H9 (cell line): ENCODE measurements around the gene SET. TPM values are rescaled to one million over a fixed set of nuclear protein-coding genes. Genes with fewer than 3 reads are reported as not detected.

Experiments used
- DNase-seq: peaks from one replicate; pipeline ENCODE4 v3.0.0-alpha.2; 2017
- H2AFZ ChIP-seq: one replicate; pipeline ENCODE4 v1.6.1; 2013; ENCODE audit warnings: mild to moderate bottlenecking, low read length, control low read depth, moderate library complexity
- H2AK5ac ChIP-seq: 2 replicates; pipeline ENCODE4 v1.6.1; 2013; ENCODE audit warnings: low read length, control low read depth, mixed read lengths; ENCODE audit not compliant: insufficient read length
- H2BK120ac ChIP-seq: one replicate; pipeline ENCODE4 v1.6.1; 2013; ENCODE audit warnings: low read depth, mild to moderate bottlenecking, low read length, control low read depth, inconsistent platforms; ENCODE audit not compliant: poor library complexity, severe bottlenecking
- H2BK12ac ChIP-seq: 2 replicates; pipeline ENCODE4 v1.6.1; 2013; ENCODE audit warnings: low read length, control low read depth, mixed read lengths, low read depth; ENCODE audit not compliant: insufficient read length
- H2BK15ac ChIP-seq: 2 replicates; pipeline ENCODE4 v1.6.1; 2013; ENCODE audit warnings: low read depth, low read length, control low read depth
- H2BK20ac ChIP-seq: one replicate; pipeline ENCODE4 v1.6.1; 2013; ENCODE audit warnings: low read depth, mild to moderate bottlenecking, low read length, control low read depth, inconsistent platforms; ENCODE audit not compliant: poor library complexity, severe bottlenecking
- H2BK5ac ChIP-seq: 2 replicates; pipeline ENCODE4 v1.6.1; 2013; ENCODE audit warnings: low read length, control low read depth, mixed read lengths; ENCODE audit not compliant: insufficient read length
- H3K14ac ChIP-seq: 2 replicates; pipeline ENCODE4 v1.6.1; 2013; ENCODE audit warnings: low read length, control low read depth; ENCODE audit not compliant: insufficient read depth
- H3K18ac ChIP-seq: 2 replicates; pipeline ENCODE4 v1.6.1; 2013; ENCODE audit warnings: low read depth, mild to moderate bottlenecking, mixed read lengths, low read length, control low read depth; ENCODE audit not compliant: insufficient read length
- H3K23ac ChIP-seq: 2 replicates; pipeline ENCODE4 v1.6.1; 2013; ENCODE audit warnings: low read length, control low read depth, mixed read lengths, low read depth; ENCODE audit not compliant: insufficient read length
- H3K23me2 ChIP-seq: 2 replicates; pipeline ENCODE4 v1.6.1; 2013; ENCODE audit warnings: low read depth, mild to moderate bottlenecking, mixed read lengths, low read length, control low read depth; ENCODE audit not compliant: insufficient read length, poor library complexity, severe bottlenecking
- H3K27ac ChIP-seq: 2 replicates; pipeline ENCODE4 v1.5.1; 2013; ENCODE audit warnings: low read length, control low read depth, mixed read lengths, low read depth; ENCODE audit not compliant: insufficient read length
- H3K27me3 ChIP-seq: 2 replicates; pipeline ENCODE4 v1.6.1; 2013; ENCODE audit warnings: low read length, control low read depth, inconsistent platforms; ENCODE audit not compliant: insufficient read depth
- H3K4ac ChIP-seq: 2 replicates; pipeline ENCODE4 v1.6.1; 2013; ENCODE audit warnings: low read depth, mild to moderate bottlenecking, control low read depth, inconsistent platforms, low read length, moderate library complexity
- H3K4me1 ChIP-seq: 2 replicates; pipeline ENCODE4 v1.6.1; 2013; ENCODE audit warnings: low read length, control low read depth, inconsistent platforms; ENCODE audit not compliant: insufficient read depth
- H3K4me2 ChIP-seq: 2 replicates; pipeline ENCODE4 v1.6.1; 2013; ENCODE audit warnings: low read length, control low read depth, mixed read lengths; ENCODE audit not compliant: insufficient read length, insufficient read depth
- H3K56ac ChIP-seq: 2 replicates; pipeline ENCODE4 v1.6.1; 2013; ENCODE audit warnings: low read depth, mild to moderate bottlenecking, mixed read lengths, low read length, control low read depth; ENCODE audit not compliant: insufficient read length
- H3K79me1 ChIP-seq: 2 replicates; pipeline ENCODE4 v1.6.1; 2013; ENCODE audit warnings: low read depth, mild to moderate bottlenecking, moderate library complexity, low read length, control low read depth, inconsistent platforms; ENCODE audit not compliant: insufficient read depth, poor library complexity, severe bottlenecking
- H3K79me2 ChIP-seq: 2 replicates; pipeline ENCODE4 v1.6.1; 2013; ENCODE audit warnings: low read length, control low read depth, inconsistent platforms; ENCODE audit not compliant: insufficient read depth
- H3K9ac ChIP-seq: 2 replicates; pipeline ENCODE4 v1.6.1; 2013; ENCODE audit warnings: low read length, control low read depth, mixed read lengths; ENCODE audit not compliant: insufficient read length; ENCODE audit errors: extremely low read depth
- H3K9me3 ChIP-seq: one replicate; pipeline ENCODE4 v1.6.1; 2013; ENCODE audit warnings: low read depth, low read length, inconsistent platforms; ENCODE audit not compliant: control insufficient read depth
- H3T11ph ChIP-seq: one replicate; pipeline ENCODE4 v1.6.1; 2013; ENCODE audit warnings: mild to moderate bottlenecking, low read length, control low read depth, inconsistent platforms
- H4K20me1 ChIP-seq: one replicate; pipeline ENCODE4 v1.6.1; 2013; ENCODE audit not compliant: control insufficient read depth, insufficient read length, insufficient read depth
- H4K5ac ChIP-seq: 2 replicates; pipeline ENCODE4 v1.6.1; 2013; ENCODE audit warnings: low read depth, mild to moderate bottlenecking, mixed read lengths, low read length, control low read depth; ENCODE audit not compliant: insufficient read length
- H4K8ac ChIP-seq: replicated peaks from 2 replicates; pipeline ENCODE4 v1.6.1; 2013; ENCODE audit warnings: low read length, control low read depth, mixed read lengths, low read depth; ENCODE audit not compliant: insufficient read length
- H4K91ac ChIP-seq: 2 replicates; pipeline ENCODE4 v1.6.1; 2013; ENCODE audit warnings: low read depth, mild to moderate bottlenecking, moderate library complexity, mixed read lengths, low read length, control low read depth; ENCODE audit not compliant: insufficient read length
- H3K27ac Mint-ChIP-seq, 3 experiments: 2 replicates in 2 of 3; 3 replicates in 1 of 3; pipeline ENCODE4 v1.8.0; 2020 to 2021; ENCODE audit warnings: mixed read lengths in 3 of 3, mild to moderate bottlenecking in 1 of 3, moderate library complexity in 1 of 3
- H3K27me3 Mint-ChIP-seq: 2 replicates; pipeline ENCODE4 v1.8.0; 2021; ENCODE audit warnings: low read depth, mild to moderate bottlenecking, moderate library complexity, mixed read lengths
- H3K36me3 Mint-ChIP-seq, 3 experiments: 2 replicates in 2 of 3; 3 replicates in 1 of 3; pipeline ENCODE4 v1.8.0; 2020 to 2021; ENCODE audit warnings: low read depth in 3 of 3, mixed read lengths in 3 of 3; ENCODE audit not compliant: insufficient read depth in 1 of 3
- H3K4me1 Mint-ChIP-seq, 2 experiments: 2 replicates each; pipeline ENCODE4 v1.8.0; 2020; ENCODE audit warnings: mixed read lengths in 2 of 2
- H3K4me3 Mint-ChIP-seq, 2 experiments: 2 replicates in 1 of 2; 3 replicates in 1 of 2; pipeline ENCODE4 v1.8.0; 2020 to 2021; ENCODE audit warnings: mild to moderate bottlenecking in 2 of 2, mixed read lengths in 2 of 2, moderate library complexity in 1 of 2
- H3K9me3 Mint-ChIP-seq, 2 experiments: 2 replicates in 1 of 2; 3 replicates in 1 of 2; pipeline ENCODE4 v1.8.0; 2020; ENCODE audit warnings: mild to moderate bottlenecking in 2 of 2, mixed read lengths in 2 of 2, moderate library complexity in 1 of 2
- CTCF ChIP-seq: fragments of 200-600 bp; sonication (generic); conservative IDR thresholded peaks from 3 replicates; pipeline ENCODE4 v1.8.0; 2021; ENCODE audit warnings: antibody characterized with exemption, mild to moderate bottlenecking
- WGBS: extraction: QIAGEN DNeasy Blood & Tissue Kit; methylation state at CpG from one replicate; pipeline ENCODE4 v1.1.7; 2013; ENCODE audit warnings: missing lambda C conversion rate, low lambda C conversion rate, mixed read lengths; ENCODE audit not compliant: insufficient read length; ENCODE audit errors: extremely low coverage; 5-methylcytosine and 5-hydroxymethylcytosine counted together
- total RNA-seq: library from RNA; stranded (reverse); gene quantifications from 2 replicates; pipeline ENCODE4 v1.2.1, GENCODE V29; 2021

The SET gene
- total RNA-seq, 1 experiment from 2014 or later, result 1,148 TPM

GRCh38 chr9:128731691-128732090 lies 42.7 kb downstream of the SET start:
- no peak overlapping the region for H3K27ac ChIP-seq
- H3K4me1 ChIP-seq, result no peaks in the 10 kb centered on the region
- no peak overlapping the region for H4K91ac ChIP-seq
- no peak overlapping the region for H2BK120ac ChIP-seq
- Mint-ChIP-seq H3K27me3 (no peaks in the 10 kb centered on the region; the same call in none of the 2 replicates), H3K4me1 (peaks cover 6 to 11% of the 10 kb centered on the region in 2 experiments), H3K4me3 (no peak overlapping the region), H3K27ac (no peak overlapping the region), H3K36me3 (peaks cover 0 to 20% (median 8%) of the 10 kb centered on the region in 3 experiments; a peak in 2 of 7 replicates), H3K9me3 (no peaks in the 10 kb centered on the region)
- H3K9me3 ChIP-seq, result no peaks in the 10 kb centered on the region
- no peak overlapping the region for H3K14ac ChIP-seq
- H2BK12ac ChIP-seq, result no peak overlapping the region
- no peaks in the 10 kb centered on the region for H4K20me1 ChIP-seq
- WGBS, result no CpG with 5 or more reads among the region's 9 CpGs
- H3K79me2 ChIP-seq, result no peaks in the 10 kb centered on the region
- no peak for DNase-seq
- no peak for TF ChIP-seq CTCF
- no peak overlapping the region for H3K23ac ChIP-seq
- no peak overlapping the region for H2BK15ac ChIP-seq
- H3K27me3 ChIP-seq, result no peaks in the 10 kb centered on the region
- H2BK20ac ChIP-seq, result no peak overlapping the region
- H3K4me2 ChIP-seq, result no peak overlapping the region
- no peaks in the 10 kb centered on the region for H3K23me2 ChIP-seq
- H2BK5ac ChIP-seq, result no peak overlapping the region
- no peak overlapping the region for H3K56ac ChIP-seq
- H2AK5ac ChIP-seq, result no peak overlapping the region
- no peak overlapping the region for H3K9ac ChIP-seq
- H4K5ac ChIP-seq, result no peak overlapping the region
- no peak overlapping the region for H3K4ac ChIP-seq
- no peak overlapping the region for H3K18ac ChIP-seq
- H3K79me1 ChIP-seq, result no peaks in the 10 kb centered on the region
- H2AFZ ChIP-seq, result no peak overlapping the region
- H3T11ph ChIP-seq, result no peak overlapping the region
- no peak overlapping the region for H4K8ac ChIP-seq
